Esophagus squamous epithelium (tissue), 5 donors: ENCODE data around the gene FILIP1. TPM values are rescaled to one million over a fixed set of nuclear protein-coding genes. Genes with fewer than 3 reads are reported as not detected.

Experiments
- DNase-seq: peaks from one replicate; lab custom pipeline; 2025; lab: John Stamatoyannopoulos, UW
- H3K27ac ChIP-seq, 4 donors: fragments of 200-600 bp; sonication (generic); one replicate each; pipeline ENCODE4 v1.5.1; 2016 to 2019; ENCODE audit warnings: mild to moderate bottlenecking in 1 of 4
- H3K27me3 ChIP-seq, 4 donors: fragments of 200-600 bp; sonication (generic); 1 replicate in 3 of 4; 2 replicates in 1 of 4; pipeline versions ENCODE4 v1.5.1 to v1.6.0; 2017 to 2021; ENCODE audit warnings: antibody characterized with exemption in 1 of 4
- H3K36me3 ChIP-seq, 3 donors: fragments of 200-600 bp; sonication (generic); one replicate each; pipeline ENCODE4 v1.5.1; 2016 to 2019
- H3K4me1 ChIP-seq, 3 donors: fragments of 200-600 bp; sonication (generic); one replicate each; pipeline ENCODE4 v1.5.1; 2017 to 2019
- H3K4me3 ChIP-seq, 4 donors: fragments of 200-600 bp; sonication (generic); 1 replicate in 3 of 4; 2 replicates in 1 of 4; pipeline ENCODE4 v1.5.1; 2016 to 2019; ENCODE audit warnings: mild to moderate bottlenecking in 2 of 4, moderate library complexity in 1 of 4
- H3K9me3 ChIP-seq, 3 donors: fragments of 200-600 bp; sonication (generic); one replicate each; pipeline ENCODE4 v1.5.1; 2016 to 2019
- POLR2A ChIP-seq, 4 donors: fragments of 450-650 bp; IDR thresholded peaks; one replicate each; pipeline ENCODE4 v1.6.1; 2017; ENCODE audit warnings: antibody characterized with exemption in 4 of 4, mild to moderate bottlenecking in 4 of 4, moderate library complexity in 3 of 4
- WGBS, 2 donors: methylation state at CpG; one replicate each; pipeline ENCODE4 v1.1.5; 2018; 5-methylcytosine and 5-hydroxymethylcytosine counted together
- intact Hi-C: fragments of 100-400 bp; cut with DNase I; formaldehyde crosslinking; loops from one replicate; pipeline ENCODE4 v1.15.0; 2022
- total RNA-seq, 4 donors: library from RNA; depleted of rRNA; stranded (reverse); fragments of >200 nt; gene quantifications; one replicate each; pipeline ENCODE4 v1.1.0, GENCODE V29; 2016
- TF ChIP-seq, protein P1 (sequence below), 6 experiments: fragments of 450-650 bp in 4 of 6; fragments of 200-600 bp in 2 of 6; sonication (generic) in 2 of 6; IDR thresholded peaks; one replicate each; pipeline ENCODE4 v1.5.1; 2016 to 2019; ENCODE audit warnings: antibody characterized with exemption in 6 of 6, mild to moderate bottlenecking in 4 of 6, moderate library complexity in 4 of 6
- donor health status: DM: yes; HTN: yes; CAD: no.

FILIP1 gene
- total RNA-seq, 4 donors from 2014 or later, result 0.49 to 13.4 (median 2.3) TPM

DNA sequence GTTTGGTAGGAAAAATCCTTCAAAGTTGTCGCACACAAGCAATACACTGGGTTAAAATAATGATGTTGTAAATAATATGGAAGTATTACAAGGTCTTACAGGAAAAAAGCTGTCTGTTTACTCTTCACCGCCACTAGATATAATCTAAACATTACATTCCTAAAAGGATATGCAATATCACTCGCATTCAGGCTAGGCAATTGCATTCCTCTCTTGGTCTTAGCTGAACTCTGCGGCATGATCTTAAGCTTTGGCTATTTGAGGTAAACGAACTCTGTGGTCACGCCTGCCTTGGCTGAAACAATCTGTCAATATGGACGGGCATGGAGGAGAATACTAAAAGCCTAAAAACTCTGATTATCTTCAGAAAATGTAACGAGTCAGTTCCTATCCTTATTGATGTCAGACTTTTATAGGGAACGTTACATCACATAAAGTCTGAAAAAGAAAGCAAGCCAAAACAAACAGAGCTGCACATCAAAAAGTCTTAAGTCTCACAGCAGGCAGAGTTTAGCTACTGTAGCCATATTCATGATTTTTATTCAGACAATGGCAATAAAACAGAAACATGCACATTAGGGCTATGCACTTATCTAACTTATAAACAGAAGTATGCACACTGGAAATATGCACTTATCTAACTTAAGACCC lies 30.8 kb upstream of the FILIP1 start:
- WGBS, 2 donors, result 3 to 15% methylated on average over 9 of the region's 9 CpGs
- DNase-seq, result no peak
- TF ChIP-seq POLR2A (IDR thresholded peaks at IDR 0.05), result no peak
- TF ChIP-seq, protein P1, sequence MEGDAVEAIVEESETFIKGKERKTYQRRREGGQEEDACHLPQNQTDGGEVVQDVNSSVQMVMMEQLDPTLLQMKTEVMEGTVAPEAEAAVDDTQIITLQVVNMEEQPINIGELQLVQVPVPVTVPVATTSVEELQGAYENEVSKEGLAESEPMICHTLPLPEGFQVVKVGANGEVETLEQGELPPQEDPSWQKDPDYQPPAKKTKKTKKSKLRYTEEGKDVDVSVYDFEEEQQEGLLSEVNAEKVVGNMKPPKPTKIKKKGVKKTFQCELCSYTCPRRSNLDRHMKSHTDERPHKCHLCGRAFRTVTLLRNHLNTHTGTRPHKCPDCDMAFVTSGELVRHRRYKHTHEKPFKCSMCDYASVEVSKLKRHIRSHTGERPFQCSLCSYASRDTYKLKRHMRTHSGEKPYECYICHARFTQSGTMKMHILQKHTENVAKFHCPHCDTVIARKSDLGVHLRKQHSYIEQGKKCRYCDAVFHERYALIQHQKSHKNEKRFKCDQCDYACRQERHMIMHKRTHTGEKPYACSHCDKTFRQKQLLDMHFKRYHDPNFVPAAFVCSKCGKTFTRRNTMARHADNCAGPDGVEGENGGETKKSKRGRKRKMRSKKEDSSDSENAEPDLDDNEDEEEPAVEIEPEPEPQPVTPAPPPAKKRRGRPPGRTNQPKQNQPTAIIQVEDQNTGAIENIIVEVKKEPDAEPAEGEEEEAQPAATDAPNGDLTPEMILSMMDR (IDR thresholded peaks at IDR 0.05), result no peak
- no peaks in the 10 kb centered on the region for H3K27me3 ChIP-seq
- no peaks in the 10 kb centered on the region for H3K36me3 ChIP-seq
- peaks cover 0 to 13% (median 0%) of the 10 kb centered on the region in 3 donors for H3K4me1 ChIP-seq
- no peaks in the 10 kb centered on the region for H3K9me3 ChIP-seq
- no peak overlapping the region for H3K27ac ChIP-seq
- peak overlapping the region in 1 of 4 donors; percentile 14 for H3K4me3 ChIP-seq
- intact Hi-C loops, result loop anchor here (10.0 kb wide), 1 partner anchor 230 kb away; no protein-coding TSS in a partner anchor

DNA sequence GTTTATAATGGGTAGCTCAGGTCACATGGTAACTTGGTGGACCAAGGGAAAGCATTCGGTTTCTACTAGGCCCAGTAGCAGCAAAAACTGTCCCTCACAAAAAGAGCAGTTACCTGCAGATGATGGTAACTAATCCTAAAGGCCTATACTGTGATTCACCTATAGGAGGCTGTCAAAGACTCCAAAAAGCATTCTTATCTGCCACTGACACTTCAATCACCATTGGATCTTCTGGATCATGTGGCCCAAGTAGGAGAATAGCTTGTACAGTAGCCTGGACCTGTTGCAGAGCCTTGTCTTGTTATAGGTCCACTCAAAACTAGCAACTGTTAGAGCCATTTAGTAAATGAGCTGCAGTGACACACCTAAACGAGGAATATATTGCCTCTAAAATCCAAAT lies 23.2 kb upstream of the FILIP1 start:
- H3K4me3 ChIP-seq, result no peak overlapping the region
- intact Hi-C loops, result no loop called here

DNA sequence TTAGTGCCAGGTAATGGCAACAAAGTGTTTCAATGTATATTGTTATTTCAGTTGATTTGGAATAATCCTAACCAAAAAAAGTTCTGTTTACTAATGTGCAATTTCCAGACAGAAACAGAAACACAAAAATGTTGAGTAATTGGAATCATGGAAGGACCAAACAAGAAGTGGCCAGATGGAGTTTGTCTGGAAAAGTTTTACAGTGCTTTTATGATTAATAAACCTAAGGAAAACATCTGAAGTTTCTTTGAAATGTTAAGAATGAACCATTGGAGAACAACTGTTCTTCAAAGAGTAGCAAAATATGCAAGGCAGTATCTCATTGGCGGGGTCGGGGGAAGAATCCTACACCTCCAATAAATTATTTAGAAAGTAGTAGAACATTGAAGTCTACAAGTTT lies 19.0 kb upstream of the FILIP1 start:
- H3K4me3 ChIP-seq, result no peak overlapping the region
- DNase-seq, result no peak
- TF ChIP-seq POLR2A (IDR thresholded peaks at IDR 0.05), result no peak
- TF ChIP-seq, protein P1 (IDR thresholded peaks at IDR 0.05), result no peak
- no peaks in the 10 kb centered on the region for H3K36me3 ChIP-seq
- 89 to 92% methylated on average over 2 of the region's 2 CpGs for WGBS, 2 donors
- H3K27ac ChIP-seq, result no peak overlapping the region
- H3K9me3 ChIP-seq, result no peaks in the 10 kb centered on the region
- no peaks in the 10 kb centered on the region for H3K27me3 ChIP-seq
- no peaks in the 10 kb centered on the region for H3K4me1 ChIP-seq
- intact Hi-C loops, result no loop called here

More for the DNA sequence above, 23.2 kb upstream of the FILIP1 start:
- no peaks in the 10 kb centered on the region for H3K36me3 ChIP-seq
- no peaks in the 10 kb centered on the region for H3K9me3 ChIP-seq
- no peak overlapping the region for H3K27ac ChIP-seq
- WGBS, 2 donors, result 22 to 29% methylated on average over 2 of the region's 2 CpGs
- DNase-seq, result no peak
- TF ChIP-seq, protein P1 (IDR thresholded peaks at IDR 0.05), result no peak
- no peak for TF ChIP-seq POLR2A (IDR thresholded peaks at IDR 0.05)
- no peaks in the 10 kb centered on the region for H3K4me1 ChIP-seq
- no peaks in the 10 kb centered on the region for H3K27me3 ChIP-seq

DNA sequence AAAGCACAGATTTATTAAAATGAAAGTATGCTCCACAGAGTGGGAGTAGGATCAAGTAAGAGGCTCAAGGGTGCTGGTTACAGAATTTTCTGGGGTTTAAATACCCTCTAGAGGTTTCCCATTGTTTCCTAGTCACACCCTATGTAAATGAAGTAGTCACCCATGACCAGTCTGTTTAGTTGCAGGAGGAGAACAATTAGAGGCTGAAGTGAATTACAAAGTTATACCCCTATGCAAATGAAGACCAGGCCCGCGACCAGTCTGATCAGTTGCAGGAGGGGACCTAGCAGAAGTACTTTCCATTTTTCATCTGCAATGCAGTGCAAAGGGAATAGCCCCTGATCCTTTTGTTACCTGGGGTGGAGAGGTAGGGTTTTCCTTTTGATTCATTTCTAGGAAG lies 11.8 kb upstream of the FILIP1 start:
- H3K9me3 ChIP-seq, result no peaks in the 10 kb centered on the region
- no peaks in the 10 kb centered on the region for H3K36me3 ChIP-seq
- H3K27ac ChIP-seq, result no peak overlapping the region
- H3K4me1 ChIP-seq, result no peaks in the 10 kb centered on the region
- no peak overlapping the region for H3K4me3 ChIP-seq
- TF ChIP-seq POLR2A (IDR thresholded peaks at IDR 0.05), result no peak
- TF ChIP-seq, protein P1 (IDR thresholded peaks at IDR 0.05), result no peak
- H3K27me3 ChIP-seq, result no peaks in the 10 kb centered on the region
- DNase-seq, result no peak
- 59 to 71% methylated on average over 2 of the region's 2 CpGs for WGBS, 2 donors
- intact Hi-C loops, result no loop called here

- DNase-seq, result no peak
- TF ChIP-seq, protein P1 (IDR thresholded peaks at IDR 0.05), result peak in 3 of 6 experiments; percentile 8 to 19 (median 9)
- TF ChIP-seq POLR2A (IDR thresholded peaks at IDR 0.05), result no peak
- WGBS, 2 donors, result 76 to 79% methylated on average over 4 of the region's 4 CpGs
Observed at GRCh38 chr6:75504465-75505222, 11.0 kb upstream of the FILIP1 start.

More at GRCh38 chr6:75504465-75505222, 11.0 kb upstream of the FILIP1 start:
- Histone ChIP-seq H3K4me3 (no peak overlapping the region), H3K4me1 (no peaks in the 10 kb centered on the region), H3K36me3 (no peaks in the 10 kb centered on the region), H3K27me3 (no peaks in the 10 kb centered on the region), H3K9me3 (no peaks in the 10 kb centered on the region), H3K27ac (no peak overlapping the region)
- intact Hi-C loops, result no loop called here
